ENCODE measurements around the gene PPP4R3A. TPM values are rescaled to one million over a fixed set of nuclear protein-coding genes. Genes with fewer than 3 reads are reported as not detected.

Gene PPP4R3A
- total and polyA plus RNA-seq, 10 of the 15 experiments (the other 5 are each of a cell fraction or from before 2014, with no cell fraction given): 19.4 to 97.8 (median 62.9) TPM

DNA sequence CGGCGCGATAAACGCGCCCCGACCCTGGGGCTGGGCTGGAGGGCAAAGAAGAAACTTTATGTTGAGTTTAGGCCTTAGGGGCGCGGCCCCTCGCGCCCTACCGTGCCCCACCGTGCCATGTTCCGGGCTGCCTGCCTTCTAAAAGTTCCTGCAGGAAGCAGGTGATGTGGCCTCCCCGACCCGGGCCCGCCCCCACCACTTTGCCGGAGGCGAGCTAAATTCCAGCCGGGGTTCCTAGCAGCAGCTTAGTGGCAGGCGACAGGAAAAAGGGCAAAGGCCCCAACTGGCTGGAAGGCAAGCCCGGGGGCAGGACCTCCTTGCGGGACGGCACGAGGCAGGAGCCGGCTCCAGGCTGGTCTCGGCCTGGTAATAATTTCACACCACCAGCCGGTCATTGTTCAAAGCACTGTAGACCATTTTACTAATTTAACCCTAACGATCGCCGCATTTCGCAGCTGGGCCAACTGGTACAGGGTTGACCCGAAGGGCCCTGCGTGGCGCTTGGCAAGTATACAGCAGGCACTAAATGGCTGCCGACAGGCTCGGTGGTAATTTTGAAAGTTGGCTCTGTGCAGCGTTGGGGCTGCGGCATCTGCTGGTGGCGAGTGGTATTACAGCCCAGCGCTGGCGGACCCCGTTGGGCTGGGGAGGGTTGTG is 91.6 kb downstream of the PPP4R3A start (continued):
- TF ChIP-seq, protein P1, sequence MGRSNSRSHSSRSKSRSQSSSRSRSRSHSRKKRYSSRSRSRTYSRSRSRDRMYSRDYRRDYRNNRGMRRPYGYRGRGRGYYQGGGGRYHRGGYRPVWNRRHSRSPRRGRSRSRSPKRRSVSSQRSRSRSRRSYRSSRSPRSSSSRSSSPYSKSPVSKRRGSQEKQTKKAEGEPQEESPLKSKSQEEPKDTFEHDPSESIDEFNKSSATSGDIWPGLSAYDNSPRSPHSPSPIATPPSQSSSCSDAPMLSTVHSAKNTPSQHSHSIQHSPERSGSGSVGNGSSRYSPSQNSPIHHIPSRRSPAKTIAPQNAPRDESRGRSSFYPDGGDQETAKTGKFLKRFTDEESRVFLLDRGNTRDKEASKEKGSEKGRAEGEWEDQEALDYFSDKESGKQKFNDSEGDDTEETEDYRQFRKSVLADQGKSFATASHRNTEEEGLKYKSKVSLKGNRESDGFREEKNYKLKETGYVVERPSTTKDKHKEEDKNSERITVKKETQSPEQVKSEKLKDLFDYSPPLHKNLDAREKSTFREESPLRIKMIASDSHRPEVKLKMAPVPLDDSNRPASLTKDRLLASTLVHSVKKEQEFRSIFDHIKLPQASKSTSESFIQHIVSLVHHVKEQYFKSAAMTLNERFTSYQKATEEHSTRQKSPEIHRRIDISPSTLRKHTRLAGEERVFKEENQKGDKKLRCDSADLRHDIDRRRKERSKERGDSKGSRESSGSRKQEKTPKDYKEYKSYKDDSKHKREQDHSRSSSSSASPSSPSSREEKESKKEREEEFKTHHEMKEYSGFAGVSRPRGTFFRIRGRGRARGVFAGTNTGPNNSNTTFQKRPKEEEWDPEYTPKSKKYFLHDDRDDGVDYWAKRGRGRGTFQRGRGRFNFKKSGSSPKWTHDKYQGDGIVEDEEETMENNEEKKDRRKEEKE (IDR thresholded peaks at IDR 0.05): no peak

DNA sequence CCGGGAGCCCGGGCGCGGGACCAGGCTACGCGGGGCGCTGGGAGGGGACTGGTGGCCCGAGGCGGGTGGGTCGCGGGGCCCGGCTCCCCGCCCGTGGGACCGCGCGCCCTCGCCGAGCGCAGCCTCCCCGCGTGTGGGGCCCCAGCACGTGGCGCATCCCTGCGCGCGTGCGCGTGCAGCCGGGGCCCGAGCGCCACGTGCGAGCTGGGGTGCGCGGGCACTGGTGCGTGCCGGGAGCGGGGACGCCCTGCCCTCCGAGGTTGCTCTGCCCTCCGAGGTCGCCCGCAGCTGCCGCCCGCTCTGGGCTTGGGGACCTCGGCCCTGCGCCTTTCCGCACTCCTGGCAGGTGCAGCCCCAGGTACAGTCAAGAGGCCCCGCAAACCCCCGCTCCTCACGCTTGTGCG is 92.1 kb downstream of the PPP4R3A start:
- peak overlapping the region; percentile 66 for H2AFZ ChIP-seq (ENCODE audit: control insufficient read depth, low read depth, low read length)
- peak overlapping the region; percentile 43 for H3K4me3 ChIP-seq
- WGBS (ENCODE audit: insufficient coverage, insufficient replicate concordance, low lambda C conversion rate, missing lambda C conversion rate): 2% methylated on average over 52 of the region's 53 CpGs
- peaks cover 4 to 14% of the 10 kb centered on the region in 2 experiments; a peak in 2 of 4 replicates for H3K36me3 ChIP-seq (ENCODE audit: control insufficient read depth in 2 of 2, insufficient read depth in 2 of 2, low read length in 1 of 2)
- intact Hi-C loops (cut with micrococcal nuclease; ENCODE audit: unreplicated experiment) (loop anchor here (2.0 to 5.0 kb wide), 5 partner anchors 45 to 241 kb away; partner anchors contain the start of gene GPR68), in situ Hi-C loops (cut with MboI) (no loop called here)
- H3K27ac ChIP-seq (ENCODE audit: control insufficient read depth, insufficient read depth): peak overlapping the region; percentile 61
- ATAC-seq: peak; percentile 27
- ChIA-PET POLR2A (interaction anchor here (0.8 to 9.2 kb wide), 7 partner anchors 19 to 94 kb away, joined by 3 to 140 read pairs (median 18); no protein-coding TSS in a partner anchor), SMC1A (ENCODE audit: uncharacterized antibody, unreplicated experiment) (interaction anchor here (0.6 to 15.4 kb wide), 7 partner anchors 18 to 96 kb away, joined by 3 to 210 read pairs (median 131); no protein-coding TSS in a partner anchor), RAD21 (ENCODE audit: unreplicated experiment) (interaction anchor here (0.5 to 10.0 kb wide), 19 partner anchors 10 to 357 kb away, joined by 3 to 236 read pairs (median 4); partner anchors contain the start of gene RPS6KA5), CTCF (interaction anchor here (0.6 to 19.0 kb wide), 22 partner anchors 10 to 578 kb away, joined by 3 to 242 read pairs (median 4); no protein-coding TSS in a partner anchor)
- DNase-seq (ENCODE audit: low read depth, low spot score): no peak
- H3K27me3 ChIP-seq (replicated peaks in 1 of 2; ENCODE audit: control insufficient read depth in 2 of 2, insufficient read depth in 2 of 2, low read length in 1 of 2): no peaks in the 10 kb centered on the region
- peaks cover 29% of the 10 kb centered on the region for H3K4me1 ChIP-seq (ENCODE audit: control insufficient read depth, insufficient read depth, low read length)
- FAIRE-seq: no peak
- no TSS peak for BruUV-seq (replicated peaks)
- no peaks in the 10 kb centered on the region for H3K9me3 ChIP-seq (replicated peaks; ENCODE audit: control insufficient read depth, insufficient read depth, low read length)
- H4K20me1 ChIP-seq (ENCODE audit: control insufficient read depth, insufficient read depth): no peaks in the 10 kb centered on the region
- peak overlapping the region; percentile 73 for H3K4me2 ChIP-seq (ENCODE audit: control insufficient read depth, insufficient read depth)
- peak overlapping the region; percentile 73 for H3K9ac ChIP-seq (ENCODE audit: control insufficient read depth, insufficient read depth, low read length)
- H3K79me2 ChIP-seq (ENCODE audit: control insufficient read depth, insufficient read depth, low read length): peaks cover 49% of the 10 kb centered on the region
- TF ChIP-seq KDM1A (IDR thresholded peaks at IDR 0.05; ENCODE audit: borderline replicate concordance): no peak
- TF ChIP-seq POLR2AphosphoS5 (IDR thresholded peaks at IDR 0.05; ENCODE audit: low read length): no peak
- no peak for TF ChIP-seq YBX1 (IDR thresholded peaks at IDR 0.05)
- TF ChIP-seq MYC (IDR thresholded peaks at IDR 0.05; ENCODE audit: insufficient read depth, insufficient read length, insufficient replicate concordance, low read length, severe bottlenecking): peak; percentile 98
- TF ChIP-seq TCF12 (IDR thresholded peaks at IDR 0.05; ENCODE audit: low read depth, low read length): peak; percentile 44; the same call in 1 of the 2 replicates
- TF ChIP-seq CBFB (IDR thresholded peaks at IDR 0.05; ENCODE audit: low read depth): no peak
- TF ChIP-seq, protein P2, sequence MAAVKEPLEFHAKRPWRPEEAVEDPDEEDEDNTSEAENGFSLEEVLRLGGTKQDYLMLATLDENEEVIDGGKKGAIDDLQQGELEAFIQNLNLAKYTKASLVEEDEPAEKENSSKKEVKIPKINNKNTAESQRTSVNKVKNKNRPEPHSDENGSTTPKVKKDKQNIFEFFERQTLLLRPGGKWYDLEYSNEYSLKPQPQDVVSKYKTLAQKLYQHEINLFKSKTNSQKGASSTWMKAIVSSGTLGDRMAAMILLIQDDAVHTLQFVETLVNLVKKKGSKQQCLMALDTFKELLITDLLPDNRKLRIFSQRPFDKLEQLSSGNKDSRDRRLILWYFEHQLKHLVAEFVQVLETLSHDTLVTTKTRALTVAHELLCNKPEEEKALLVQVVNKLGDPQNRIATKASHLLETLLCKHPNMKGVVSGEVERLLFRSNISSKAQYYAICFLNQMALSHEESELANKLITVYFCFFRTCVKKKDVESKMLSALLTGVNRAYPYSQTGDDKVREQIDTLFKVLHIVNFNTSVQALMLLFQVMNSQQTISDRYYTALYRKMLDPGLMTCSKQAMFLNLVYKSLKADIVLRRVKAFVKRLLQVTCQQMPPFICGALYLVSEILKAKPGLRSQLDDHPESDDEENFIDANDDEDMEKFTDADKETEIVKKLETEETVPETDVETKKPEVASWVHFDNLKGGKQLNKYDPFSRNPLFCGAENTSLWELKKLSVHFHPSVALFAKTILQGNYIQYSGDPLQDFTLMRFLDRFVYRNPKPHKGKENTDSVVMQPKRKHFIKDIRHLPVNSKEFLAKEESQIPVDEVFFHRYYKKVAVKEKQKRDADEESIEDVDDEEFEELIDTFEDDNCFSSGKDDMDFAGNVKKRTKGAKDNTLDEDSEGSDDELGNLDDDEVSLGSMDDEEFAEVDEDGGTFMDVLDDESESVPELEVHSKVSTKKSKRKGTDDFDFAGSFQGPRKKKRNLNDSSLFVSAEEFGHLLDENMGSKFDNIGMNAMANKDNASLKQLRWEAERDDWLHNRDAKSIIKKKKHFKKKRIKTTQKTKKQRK (IDR thresholded peaks at IDR 0.05; ENCODE audit: low read depth, low read length): no peak
- no peak for TF ChIP-seq SUPT20H (IDR thresholded peaks at IDR 0.05; ENCODE audit: borderline replicate concordance, control insufficient read depth, low read depth, low read length)
- TF ChIP-seq WRNIP1 (IDR thresholded peaks at IDR 0.05; ENCODE audit: borderline replicate concordance, low read depth, low read length): no peak
- no peak for TF ChIP-seq RAD51 (IDR thresholded peaks at IDR 0.05)
- TF ChIP-seq, protein P3, sequence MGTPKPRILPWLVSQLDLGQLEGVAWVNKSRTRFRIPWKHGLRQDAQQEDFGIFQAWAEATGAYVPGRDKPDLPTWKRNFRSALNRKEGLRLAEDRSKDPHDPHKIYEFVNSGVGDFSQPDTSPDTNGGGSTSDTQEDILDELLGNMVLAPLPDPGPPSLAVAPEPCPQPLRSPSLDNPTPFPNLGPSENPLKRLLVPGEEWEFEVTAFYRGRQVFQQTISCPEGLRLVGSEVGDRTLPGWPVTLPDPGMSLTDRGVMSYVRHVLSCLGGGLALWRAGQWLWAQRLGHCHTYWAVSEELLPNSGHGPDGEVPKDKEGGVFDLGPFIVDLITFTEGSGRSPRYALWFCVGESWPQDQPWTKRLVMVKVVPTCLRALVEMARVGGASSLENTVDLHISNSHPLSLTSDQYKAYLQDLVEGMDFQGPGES (IDR thresholded peaks at IDR 0.05): no peak
- peak; percentile 78; the same call in 1 of the 2 replicates for TF ChIP-seq BACH1 (IDR thresholded peaks at IDR 0.05; ENCODE audit: borderline replicate concordance)
- peak; percentile 96 to 99 for TF ChIP-seq BHLHE40 (IDR thresholded peaks at IDR 0.05; ENCODE audit: borderline replicate concordance in 1 of 2, low read depth in 2 of 2, low read length in 1 of 2)

Measured in GM12878 (cell line).